Activated CD8-positive, alpha-beta memory T cell treated with anti-CD3 and anti-CD28 coated beads, Interleukin-2, amount 50 U/mL, for 24 hours (primary cell): ENCODE measurements around the gene ARHGAP22.

Experiments
- DNase-seq: peaks from one replicate; pipeline ENCODE4 v3.0.0-alpha.2; 2020; ENCODE audit errors: extremely low read depth

ARHGAP22 gene

DNA sequence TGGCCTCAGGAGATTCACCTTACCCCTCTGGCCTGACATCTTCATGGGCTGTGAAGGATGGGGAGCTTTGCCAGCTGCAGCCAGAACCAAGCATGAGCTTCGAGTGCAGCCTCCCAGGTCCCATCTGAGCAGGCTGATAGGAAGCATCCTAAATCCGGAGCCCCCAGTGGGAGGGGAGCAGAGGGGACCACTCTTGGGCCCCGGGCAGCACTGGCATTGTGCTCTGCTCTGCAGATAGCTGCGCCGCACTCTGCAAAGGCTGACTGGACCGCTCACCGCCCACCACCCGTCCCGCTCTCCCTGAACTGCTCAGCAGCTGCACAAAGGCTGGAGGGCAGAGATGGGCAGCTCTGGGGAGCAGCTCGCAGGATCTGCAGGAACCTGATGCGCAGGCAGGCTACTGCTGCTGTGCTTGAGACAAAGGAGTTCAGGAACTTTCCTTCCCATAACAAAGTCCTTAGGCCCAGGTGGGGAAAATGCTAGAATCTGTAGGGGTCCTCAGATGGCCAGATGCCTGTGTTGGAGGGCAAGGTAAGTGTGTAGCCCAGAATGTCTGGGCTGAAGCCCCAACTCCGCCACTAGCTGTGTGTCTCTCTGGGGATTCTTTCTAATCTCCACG lies 51.8 kb downstream of the ARHGAP22 start:
- no peak for DNase-seq

DNA sequence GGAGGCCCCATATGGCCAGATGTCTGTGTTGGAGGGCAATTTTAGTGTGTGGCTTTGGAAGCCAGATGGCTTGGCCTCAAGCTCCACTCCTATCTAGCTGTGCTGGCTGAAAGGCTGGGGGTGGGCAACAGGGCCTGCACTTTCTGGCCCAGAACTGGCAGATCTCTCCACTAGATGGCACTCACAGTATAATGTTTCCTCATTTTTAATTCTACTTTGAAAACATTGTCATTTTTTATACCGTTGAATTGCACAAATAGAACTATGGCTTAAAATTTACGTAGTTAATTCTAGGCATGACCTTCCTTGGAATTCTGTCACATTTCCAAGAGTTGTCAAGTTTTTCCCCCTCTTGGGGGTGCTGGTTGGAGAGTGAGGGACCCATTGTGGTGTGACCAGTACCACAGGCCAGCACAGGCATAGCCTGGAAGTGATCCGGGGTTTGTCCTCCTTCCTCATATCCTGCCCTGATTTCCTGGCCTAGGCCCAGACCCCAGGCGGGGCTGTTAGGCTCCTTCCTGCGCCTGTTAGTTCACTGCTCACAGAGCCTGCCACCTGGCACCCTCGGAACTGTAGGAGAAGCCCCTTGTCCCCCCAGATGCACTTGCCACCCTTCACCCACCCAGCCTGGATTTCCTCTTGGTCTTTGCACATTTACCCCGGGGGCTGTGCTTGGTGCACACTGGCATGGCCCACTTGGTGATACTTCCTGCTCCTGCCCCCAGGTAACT lies 52.8 kb downstream of the ARHGAP22 start:
- DNase-seq = no peak

DNA sequence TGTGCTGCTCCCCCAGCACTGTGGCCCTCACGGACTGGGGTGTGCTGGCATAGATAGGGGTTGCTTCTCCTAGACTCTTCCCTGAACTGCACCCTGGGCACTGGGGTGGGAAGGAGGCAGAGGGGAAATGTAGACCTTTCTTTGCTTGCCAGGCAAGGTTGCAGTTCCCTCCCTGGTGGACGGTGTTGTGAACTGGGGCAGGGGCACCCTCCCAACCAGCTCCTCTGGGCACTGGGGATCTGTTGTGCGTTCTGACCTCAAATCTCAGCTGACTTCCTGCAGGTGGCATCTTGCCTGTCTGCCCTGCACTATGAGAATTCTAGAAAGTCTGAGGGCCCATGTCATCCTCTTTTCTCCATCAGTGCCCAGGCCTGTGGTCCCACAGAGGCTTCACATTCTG lies 53.9 kb downstream of the ARHGAP22 start:
- no peak for DNase-seq

DNA sequence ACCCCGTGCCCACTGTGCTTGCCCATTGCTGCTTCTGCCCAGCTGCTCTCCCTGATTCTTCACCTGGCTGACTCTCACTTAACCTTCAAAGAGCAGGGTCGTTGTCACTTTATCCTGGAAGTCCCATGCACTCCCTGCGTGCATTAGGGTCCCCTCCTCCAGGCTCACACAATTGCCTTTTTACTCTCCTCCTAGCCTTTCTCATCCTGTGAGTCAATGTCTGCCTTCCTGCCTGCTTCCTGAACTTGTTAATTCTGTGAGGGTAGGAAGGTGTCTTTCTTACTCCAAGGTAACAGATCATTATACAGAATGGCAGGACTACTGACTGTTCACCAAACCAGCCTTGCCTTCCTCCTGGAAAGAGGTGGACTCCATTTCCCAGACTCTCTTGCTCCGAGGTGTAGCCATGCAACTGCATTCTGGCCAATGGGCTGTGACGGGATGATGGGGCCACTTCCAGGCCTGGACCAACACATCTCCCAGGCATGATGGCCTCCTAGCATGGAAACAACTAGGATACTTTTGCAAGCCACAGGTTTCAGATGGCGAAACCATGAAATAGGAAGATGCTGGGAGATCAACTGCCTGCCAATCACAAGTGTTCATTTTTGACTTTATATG lies 54.7 kb downstream of the ARHGAP22 start:
- no peak for DNase-seq

DNA sequence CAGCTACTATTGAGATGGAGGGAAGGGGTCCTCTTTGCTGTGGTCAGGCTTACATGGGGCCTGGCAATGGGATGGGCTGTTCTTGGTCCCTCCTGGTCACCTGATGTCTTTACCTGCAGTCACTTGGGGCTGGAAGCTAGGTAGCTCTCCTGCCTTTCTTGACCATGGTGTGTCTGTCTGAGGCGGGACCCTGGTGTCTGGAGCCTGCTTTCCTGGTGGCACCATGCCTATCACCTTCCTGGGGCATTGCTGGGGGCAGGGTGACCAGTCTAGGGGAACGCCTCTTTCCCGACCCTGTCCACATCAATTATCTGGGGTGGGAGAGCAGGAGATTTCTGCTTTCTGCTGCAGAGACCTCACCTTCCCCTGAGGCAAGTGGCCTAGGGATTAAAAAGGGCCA lies 55.6 kb downstream of the ARHGAP22 start:
- DNase-seq = no peak

DNA sequence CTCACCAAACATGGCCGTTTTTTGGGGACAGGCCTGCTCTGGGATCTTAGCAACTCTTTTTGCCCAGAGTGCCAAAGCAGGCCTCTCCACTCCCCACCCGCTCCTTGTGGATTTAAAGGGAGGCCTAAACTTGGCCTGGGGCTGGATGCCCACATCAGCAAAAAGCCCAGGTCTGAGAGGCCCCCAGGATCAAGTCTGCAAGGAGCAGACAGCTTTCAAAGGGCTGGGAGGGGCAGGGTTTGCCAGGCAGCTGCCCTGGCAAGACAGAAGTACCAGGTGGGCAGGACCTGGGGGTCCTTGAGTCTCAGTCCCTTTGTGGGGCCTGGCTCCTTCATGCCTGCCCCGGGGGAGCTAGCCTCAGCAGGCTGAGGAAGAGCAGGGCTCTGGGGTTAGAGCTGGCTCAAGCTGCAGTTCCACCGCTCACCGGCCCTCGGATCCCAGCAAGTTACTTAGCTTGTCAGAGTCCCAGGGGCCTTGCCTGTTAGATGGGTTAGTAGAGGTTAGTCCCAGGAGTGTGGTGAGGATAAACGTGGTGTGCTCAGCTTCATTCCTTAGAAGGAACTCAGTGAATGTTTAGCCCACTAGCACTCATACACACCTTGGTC lies 56.2 kb downstream of the ARHGAP22 start:
- no peak for DNase-seq

DNA sequence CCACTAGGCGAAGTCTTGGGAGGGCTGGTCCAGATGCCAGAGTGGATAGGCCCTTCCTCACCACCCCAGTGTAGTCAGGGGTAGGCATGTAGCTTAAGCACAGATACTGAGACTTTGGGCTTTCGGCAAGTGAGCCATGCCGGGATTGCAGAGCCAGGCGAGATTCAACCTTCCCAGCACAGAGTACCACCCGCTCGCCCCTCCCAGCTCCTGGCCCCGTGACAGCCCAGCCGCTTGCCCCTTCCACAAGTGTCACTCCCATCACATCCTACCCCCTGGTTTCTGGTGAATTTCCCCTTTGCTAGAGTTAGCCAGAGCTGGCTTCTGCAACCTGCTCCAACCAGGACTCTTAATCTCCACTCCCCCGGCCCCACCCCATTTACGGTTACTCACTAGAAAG lies 56.9 kb downstream of the ARHGAP22 start:
- DNase-seq = no peak

DNA sequence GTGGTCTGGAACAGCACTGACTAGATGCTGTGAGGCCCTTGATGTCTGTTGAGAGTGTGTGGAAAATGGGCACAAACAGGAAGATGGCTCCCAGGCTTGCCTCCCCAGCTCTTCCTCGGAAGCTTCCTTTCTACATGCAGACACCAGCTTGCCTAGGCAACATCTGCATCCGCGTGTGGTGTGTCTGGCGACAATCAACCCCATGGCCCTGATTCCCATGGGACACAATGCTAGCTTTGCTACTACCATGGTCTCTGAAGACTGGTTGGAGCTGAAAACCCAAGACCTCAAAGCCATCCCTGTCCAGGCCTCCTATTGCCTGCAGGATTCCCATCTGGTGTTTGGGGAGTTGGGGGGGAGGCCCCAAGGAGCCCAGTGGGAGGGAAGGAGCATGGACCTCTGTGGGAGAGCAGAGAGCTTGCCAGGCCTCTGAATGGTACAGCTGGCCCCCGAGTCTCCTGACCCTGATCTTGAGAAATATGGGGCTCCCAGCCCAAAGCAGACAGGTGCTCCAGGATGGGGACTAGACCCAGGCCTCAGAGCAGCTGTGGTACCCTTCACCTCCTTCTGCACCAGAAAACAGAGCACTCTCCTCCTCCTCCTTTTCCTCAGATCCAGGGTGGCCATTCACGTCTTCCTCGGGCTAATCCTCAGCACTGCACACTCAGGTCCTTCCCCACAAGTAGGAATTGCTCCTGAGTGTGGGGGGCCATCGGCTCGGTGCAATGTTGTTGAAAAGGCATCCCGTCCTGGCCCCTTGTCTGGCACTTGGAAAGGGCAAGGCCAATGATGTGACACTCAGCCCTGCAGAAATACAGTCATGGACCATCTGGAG lies 57.6 kb downstream of the ARHGAP22 start:
- DNase-seq = no peak

DNA sequence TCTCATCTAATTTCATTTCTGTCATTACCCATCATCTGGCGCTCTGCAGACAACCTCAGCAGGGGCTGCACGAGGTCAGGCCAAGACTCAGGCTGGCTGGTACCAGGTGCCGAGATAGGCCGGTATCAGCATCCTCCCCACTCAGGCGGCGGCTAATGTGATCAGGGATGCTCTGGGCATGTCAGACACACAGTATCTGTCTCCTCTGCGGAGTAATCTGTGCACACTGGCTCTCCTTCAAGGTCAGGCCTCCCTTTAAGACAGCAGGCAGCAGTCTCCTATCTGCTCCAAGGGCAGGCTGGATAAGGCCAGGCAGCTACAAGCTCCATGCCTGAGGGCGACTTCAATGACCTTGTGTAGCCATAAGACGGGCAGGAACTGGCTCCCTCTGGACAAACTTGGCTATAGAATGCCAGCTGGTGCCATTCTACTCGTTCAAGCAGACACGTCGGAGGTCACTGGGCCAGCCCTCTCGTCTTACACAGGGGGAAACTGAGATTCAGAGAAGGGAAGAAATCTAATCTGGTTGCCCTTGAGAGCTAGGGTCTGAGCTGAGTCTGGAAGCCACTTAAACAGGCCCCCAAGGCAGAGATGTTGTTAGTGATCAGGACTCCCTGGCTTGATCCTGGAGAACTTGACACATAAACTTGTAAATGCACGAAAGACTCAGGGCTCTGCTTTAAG lies 59.3 kb downstream of the ARHGAP22 start:
- DNase-seq = no peak

DNA sequence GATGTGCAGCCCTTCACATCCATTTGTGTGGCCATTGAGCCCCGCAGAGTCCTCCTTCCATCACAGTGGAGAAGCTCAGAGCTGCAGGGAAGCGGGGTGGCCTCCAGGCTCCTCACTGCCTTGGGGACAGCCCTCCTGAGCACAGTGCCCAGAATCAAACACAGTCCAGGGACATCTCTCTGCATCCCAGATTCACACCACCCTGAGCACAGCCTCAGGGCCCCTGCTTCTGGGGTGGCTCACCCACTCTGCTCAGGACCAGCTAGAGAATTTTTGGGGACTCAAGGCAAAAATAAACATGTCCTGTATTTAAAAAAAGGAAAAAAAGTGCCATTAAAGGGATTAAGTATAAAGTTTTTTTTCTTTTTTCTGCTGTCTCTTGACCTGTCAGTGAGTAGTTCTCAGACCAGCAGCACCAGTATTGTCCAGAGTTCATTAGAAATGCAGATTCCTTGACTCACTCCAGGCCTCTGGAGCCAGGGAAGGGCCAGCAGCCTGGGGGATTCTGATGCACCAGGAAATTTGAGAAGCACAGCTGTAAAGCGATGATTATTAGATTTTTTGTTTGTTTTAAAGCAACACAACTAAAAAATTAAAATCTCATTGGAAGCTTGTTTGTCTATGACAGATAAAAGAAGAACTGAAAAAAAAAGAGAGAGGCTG lies 61.6 kb downstream of the ARHGAP22 start:
- no peak for DNase-seq

DNA sequence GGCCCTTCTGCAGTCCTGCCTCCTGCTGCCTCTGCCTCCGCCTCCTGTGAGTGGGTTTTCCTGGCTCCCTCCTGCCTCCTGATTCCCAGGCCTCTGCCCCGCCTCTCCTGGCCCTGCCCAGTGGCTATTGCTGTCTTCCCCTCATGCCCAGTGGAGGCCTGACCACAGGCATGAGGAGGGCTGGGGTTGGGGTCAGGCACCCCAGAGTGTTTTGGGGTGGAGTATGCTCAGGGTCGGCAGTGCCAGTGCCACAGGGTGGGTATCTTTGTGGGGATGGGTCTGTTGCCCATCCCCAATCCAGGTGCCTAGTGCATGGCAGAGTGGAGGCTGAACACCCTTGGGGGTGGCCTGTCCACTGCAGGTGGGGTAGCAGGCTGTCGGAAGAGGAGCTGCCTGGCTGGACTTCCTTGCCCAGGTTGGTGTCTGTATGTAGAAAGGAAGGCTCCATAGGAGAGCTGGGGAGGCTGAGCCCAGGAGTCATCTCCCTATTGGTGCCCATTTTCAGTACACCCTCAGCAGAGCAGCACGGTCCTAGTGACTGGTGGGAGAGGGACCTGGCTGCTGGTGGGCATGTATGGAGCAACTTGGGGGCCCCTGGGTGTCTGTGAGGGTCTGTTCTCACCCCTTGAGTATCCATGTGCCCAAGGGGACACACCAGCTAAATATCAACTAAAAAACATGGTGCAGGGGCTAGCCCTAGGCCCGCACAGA lies 62.2 kb downstream of the ARHGAP22 start:
- no peak for DNase-seq

DNA sequence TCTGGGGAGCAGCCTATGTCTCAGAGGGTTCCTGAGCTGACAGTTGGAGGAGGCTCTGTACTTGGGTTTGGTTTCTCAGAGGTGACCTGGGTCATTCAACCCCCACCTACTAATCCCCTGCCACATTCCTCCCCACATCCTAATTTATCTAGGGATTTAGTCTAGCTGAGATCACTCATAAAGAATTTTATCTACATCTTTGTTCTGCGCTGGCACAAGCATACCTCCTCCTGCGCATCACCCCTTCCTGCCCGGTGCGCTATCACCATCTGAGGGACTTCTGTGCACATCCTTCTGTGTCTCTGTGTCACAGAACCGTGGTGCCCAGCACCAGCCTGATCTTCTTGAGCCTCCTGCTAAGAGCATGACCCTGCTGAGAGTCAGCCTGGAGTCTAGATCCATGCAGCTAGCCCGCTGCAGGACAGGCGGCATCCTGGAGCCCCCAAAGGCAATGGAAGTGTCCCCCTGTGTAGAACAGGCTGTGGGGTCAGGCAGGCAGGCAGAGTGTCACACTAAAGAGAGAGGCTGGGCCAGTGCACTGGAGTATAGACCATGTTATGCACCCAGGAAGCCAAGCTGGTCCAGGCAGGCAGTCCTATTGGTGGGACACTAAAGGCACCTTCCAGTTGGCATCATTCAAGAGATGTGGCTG lies 63.6 kb downstream of the ARHGAP22 start:
- DNase-seq = no peak

DNA sequence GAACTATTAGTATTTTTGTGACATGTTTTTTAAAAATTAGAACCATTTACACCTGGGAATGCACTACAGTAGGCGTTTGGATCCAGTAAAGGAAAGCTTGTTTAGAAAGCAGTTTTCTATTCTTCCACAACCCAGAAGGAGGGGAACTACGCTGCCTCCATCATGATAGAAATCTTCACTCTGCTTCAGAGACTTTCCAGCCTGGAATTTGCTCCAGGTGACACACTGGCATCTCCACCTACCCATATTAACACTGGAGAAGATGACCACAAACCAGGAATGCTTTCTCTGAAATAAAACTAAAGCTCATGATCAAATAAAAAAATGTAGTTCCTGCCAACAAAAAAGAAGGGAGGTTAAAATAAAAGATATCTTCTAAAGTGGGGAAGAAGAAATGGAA lies 66.3 kb downstream of the ARHGAP22 start:
- DNase-seq = no peak

DNA sequence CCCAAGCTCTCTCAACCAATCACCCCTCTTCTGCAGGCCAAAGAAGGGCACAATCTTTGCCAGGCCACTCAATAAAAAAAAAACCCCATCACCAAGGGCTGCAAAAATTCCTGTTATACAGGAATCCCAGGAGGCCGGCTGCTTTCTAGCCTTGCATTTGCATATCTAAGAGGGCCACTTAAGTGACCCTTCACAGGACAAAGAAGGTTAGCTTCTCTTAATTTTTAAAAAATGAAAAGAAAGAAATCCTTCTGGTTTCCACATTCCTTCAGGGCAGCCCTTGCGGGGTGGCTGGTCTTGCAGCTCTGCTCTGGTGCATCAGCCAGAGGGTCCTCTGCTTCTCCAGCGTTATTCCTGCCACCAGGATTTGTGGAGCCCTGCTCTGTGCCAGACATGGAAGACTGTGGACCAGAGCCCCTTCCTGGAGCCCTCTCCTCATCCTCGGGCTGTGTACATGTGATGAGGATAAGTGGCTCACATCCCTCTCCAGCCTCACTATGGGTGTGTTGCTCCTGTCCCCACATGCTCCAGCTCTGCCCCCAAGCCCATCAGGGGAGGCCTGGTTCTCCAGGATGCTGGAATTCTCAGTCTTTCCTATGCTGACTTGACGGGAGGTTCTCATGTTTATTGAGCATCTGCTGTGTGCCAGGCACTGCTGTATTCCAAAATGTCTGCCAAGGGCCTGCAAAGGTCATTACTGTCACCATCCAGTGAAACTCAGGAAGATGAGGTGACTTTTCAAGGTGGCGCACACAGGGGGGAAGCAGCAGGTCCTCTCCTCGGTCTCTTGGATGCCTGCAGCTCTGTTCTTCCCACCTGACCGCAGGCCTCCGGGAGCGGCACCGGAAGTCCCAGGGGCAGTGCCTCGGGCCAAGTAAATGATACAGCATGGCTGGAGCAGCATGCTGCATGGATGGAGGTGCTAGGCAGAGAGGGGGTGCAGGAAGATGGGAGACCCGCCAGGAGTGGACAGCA lies 67.7 kb downstream of the ARHGAP22 start:
- DNase-seq = no peak

DNA sequence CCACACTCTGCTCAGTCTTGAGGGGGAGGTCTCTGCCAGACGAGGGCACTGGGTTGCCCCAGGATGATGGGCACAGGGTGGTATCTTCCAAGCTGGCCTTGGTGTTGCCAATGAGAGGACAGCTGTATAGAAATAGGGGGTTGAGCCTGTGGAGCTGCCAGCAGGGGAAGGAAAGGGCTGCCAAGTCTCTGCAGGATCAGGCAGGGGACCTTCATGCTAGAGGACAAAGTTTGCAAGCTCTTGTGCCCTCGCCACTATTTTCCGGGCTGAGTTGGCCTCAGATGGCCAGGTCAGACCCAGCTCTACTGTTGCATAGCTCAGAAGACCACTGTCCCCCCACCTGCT lies 68.7 kb downstream of the ARHGAP22 start:
- DNase-seq = no peak

DNA sequence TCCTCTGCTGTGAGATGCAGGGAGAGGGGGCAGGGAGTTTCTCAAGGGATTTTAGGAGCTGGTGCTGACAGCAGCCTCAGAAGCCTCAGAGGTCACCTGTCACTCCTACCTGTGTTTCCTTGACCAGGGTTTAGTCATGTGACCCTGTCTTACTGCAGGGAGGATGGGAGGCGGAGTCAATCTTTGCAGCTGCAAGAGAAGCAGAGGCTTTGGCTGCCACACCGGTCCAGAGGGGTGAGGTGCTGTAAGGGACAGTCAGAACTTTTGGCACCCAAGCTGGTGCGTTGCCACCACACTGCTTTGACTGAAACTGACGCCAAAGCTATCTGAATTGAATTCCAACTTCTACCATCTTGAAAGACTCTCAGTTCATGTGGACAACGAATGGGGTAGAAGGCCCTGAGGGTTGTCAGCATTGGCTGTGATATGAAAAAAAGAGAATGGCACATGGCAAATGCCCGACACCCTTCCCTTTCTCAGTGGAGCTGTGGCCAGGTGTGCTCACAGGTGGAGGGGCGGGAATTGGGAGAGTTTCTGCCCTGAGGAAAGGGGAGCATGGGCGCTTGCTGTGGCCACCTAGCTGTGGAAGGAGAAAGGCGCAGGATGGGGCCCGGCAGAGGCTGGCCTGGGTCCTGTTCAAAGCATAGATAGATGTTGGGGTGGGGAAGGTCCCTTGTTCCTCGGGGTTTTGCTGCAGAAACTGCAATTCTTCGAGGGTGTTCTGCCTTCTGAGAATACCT lies 69.3 kb downstream of the ARHGAP22 start:
- no peak for DNase-seq

DNA sequence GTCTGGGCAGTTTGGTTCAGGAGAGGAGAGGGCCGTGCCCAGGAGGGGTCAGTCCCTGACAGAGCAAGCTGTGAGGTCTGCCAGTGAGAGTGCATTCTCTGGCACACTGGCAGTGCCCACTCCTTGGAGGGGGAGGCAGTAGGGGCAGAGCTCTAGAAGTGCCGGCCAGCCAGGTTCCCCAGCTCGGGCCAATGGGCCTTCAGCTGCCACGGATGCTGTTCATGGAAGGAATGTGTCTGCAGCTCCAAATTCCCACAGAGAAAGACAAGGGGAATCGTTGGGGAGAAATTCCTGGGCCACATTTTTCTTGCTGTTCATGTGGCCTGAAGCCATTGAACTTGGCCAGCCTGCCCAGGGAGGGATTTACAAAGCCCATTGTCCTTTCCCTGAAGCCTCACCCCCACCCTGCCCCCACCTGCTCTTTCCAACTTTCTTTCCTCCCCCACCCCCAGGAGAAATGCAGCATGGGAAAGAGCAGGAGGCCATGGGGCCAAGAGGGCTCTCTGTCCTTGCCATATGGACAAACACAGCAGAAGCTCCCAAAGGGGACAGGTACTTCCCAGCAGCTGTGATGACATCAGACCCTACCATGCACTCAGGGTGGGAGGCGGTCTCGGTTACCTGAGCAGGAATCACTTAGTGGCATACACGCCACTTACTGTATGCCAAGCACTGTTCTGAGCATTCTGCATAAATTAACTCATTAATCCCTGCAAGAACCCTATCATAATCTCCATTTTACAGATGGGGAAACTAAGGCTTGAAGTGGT lies 70.7 kb downstream of the ARHGAP22 start:
- DNase-seq = no peak
